ENCODE data around the gene SPI1.

SPI1 gene

GRCh38 chr11:47352556-47352955, 25.8 kb downstream of the SPI1 start, which contains the start of gene MYBPC3:
Gene MYBPC3, minus strand, starts transcription at chr11:47352702. Its CDS starts 55 bp downstream, at chr11:47352647.
- no peak for ATAC-seq
- TF ChIP-seq ESRRG (CRISPR knock-in tag; IDR thresholded peaks at IDR 0.05) (no peak), ZC3H10 (CRISPR knock-in tag; IDR thresholded peaks at IDR 0.05) (no peak), RARB (CRISPR knock-in tag; IDR thresholded peaks at IDR 0.05) (no peak), TCF4 (CRISPR knock-in tag; IDR thresholded peaks at IDR 0.05; ENCODE audit: borderline replicate concordance) (no peak), ZNF8 (CRISPR knock-in tag; IDR thresholded peaks at IDR 0.05) (no peak), TOX (CRISPR knock-in tag; IDR thresholded peaks at IDR 0.05; ENCODE audit: borderline replicate concordance) (no peak), CSDC2 (CRISPR knock-in tag; IDR thresholded peaks at IDR 0.05) (no peak), ZFP3 (CRISPR knock-in tag; IDR thresholded peaks at IDR 0.05) (no peak), ISL1 (CRISPR knock-in tag; IDR thresholded peaks at IDR 0.05) (no peak), SNAI2 (CRISPR knock-in tag; IDR thresholded peaks at IDR 0.05) (no peak), PPARA (CRISPR knock-in tag; IDR thresholded peaks at IDR 0.05; ENCODE audit: borderline replicate concordance) (no peak), ZNF70 (CRISPR knock-in tag; IDR thresholded peaks at IDR 0.05) (no peak), ZNF565 (CRISPR knock-in tag; conservative IDR thresholded peaks at IDR 0.05; ENCODE audit: low read depth) (no peak)
- TF ChIP-seq, protein P1, sequence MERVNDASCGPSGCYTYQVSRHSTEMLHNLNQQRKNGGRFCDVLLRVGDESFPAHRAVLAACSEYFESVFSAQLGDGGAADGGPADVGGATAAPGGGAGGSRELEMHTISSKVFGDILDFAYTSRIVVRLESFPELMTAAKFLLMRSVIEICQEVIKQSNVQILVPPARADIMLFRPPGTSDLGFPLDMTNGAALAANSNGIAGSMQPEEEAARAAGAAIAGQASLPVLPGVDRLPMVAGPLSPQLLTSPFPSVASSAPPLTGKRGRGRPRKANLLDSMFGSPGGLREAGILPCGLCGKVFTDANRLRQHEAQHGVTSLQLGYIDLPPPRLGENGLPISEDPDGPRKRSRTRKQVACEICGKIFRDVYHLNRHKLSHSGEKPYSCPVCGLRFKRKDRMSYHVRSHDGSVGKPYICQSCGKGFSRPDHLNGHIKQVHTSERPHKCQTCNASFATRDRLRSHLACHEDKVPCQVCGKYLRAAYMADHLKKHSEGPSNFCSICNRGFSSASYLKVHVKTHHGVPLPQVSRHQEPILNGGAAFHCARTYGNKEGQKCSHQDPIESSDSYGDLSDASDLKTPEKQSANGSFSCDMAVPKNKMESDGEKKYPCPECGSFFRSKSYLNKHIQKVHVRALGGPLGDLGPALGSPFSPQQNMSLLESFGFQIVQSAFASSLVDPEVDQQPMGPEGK (CRISPR knock-in tag; IDR thresholded peaks at IDR 0.05; ENCODE audit: borderline replicate concordance) = no peak

DNA sequence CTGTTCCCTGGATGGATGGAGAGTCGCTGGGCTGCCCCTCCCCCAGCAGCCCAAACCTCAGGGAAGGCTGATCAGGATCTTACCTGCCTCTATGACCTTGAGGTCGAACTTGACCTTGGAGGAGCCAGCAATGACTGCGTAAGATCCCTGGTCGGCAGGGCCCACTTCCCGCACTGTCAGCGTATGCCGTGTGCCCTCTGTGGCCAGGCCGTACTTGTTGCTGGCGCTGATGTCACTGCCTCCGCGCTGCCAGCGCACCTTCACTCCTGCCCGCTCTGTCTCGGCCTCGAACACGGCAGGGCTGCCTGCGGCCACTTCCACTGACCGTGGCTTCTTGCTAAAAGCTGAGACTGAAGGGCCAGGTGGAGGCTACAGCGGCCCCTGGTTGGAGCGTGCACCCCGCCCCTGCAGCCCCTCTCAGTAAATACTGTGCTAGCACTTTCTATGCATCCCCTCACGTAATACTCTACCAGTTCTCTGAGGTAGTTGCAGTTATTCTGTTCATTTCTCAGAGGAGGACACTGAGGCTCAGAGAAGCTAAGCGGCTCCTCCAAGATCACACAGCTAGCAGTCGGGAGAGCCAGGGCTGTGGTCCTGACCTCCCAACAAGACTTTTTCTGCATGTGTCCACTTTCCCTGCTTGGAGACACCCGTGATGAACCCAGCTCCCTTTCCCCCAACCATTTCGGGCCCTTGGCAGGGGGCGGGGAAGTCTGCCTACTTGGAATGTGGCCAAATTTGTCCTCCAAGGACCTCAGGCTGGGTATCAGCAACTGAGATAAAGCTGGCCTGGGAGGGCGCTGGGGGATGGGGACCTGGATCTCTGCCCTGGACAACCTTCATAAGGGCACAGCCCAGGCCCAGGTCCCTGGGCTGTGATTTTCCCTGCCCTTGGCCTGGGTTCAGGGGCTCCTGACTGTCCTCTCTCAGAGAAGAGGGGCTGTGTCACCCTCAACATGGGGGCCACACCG, 26.9 kb downstream of the SPI1 start:
- no peak for ATAC-seq
- TF ChIP-seq ZNF565 (CRISPR knock-in tag; conservative IDR thresholded peaks at IDR 0.05; ENCODE audit: low read depth) = no peak
- TF ChIP-seq, protein P2, sequence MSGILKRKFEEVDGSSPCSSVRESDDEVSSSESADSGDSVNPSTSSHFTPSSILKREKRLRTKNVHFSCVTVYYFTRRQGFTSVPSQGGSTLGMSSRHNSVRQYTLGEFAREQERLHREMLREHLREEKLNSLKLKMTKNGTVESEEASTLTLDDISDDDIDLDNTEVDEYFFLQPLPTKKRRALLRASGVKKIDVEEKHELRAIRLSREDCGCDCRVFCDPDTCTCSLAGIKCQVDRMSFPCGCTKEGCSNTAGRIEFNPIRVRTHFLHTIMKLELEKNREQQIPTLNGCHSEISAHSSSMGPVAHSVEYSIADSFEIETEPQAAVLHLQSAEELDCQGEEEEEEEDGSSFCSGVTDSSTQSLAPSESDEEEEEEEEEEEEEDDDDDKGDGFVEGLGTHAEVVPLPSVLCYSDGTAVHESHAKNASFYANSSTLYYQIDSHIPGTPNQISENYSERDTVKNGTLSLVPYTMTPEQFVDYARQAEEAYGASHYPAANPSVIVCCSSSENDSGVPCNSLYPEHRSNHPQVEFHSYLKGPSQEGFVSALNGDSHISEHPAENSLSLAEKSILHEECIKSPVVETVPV (CRISPR knock-in tag; IDR thresholded peaks at IDR 0.05) = no peak

- no peak for TF ChIP-seq PPARA (CRISPR knock-in tag; IDR thresholded peaks at IDR 0.05; ENCODE audit: borderline replicate concordance)
- no peak for TF ChIP-seq ZNF70 (CRISPR knock-in tag; IDR thresholded peaks at IDR 0.05)
- no peak for ATAC-seq
These were observed 28.0 kb downstream of the SPI1 start for GRCh38 chr11:47350315-47350714.

DNA sequence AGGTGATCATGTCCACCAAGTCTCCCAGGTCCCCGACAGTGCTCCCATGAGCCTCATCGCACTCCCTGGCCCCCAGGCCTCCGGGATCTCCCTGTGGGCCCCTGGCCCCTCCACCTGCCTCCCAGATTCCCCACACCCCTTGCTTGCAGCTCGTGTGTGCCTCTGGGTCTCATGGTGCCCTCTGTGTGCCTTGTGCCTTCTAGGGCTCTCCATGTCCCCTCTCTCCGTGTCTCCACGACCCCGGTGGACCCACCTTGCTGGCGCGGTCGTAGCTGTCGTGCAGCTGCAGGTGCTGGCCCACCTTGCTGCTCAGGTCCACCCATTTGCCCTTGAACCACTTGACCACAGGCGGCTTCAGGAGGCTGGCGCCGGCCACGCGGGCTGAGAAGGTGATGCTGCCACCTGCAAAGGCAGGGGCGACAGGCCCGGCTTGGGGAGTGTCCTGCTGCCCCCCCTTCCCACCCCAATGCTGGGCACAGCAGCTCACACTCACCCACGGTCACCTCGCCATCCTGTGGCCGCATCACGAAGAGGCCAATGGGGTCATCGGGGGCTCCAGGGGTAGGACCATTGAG, 28.7 kb downstream of the SPI1 start:
- TF ChIP-seq ZNF70 (CRISPR knock-in tag; IDR thresholded peaks at IDR 0.05) = no peak
- TF ChIP-seq CSDC2 (CRISPR knock-in tag; IDR thresholded peaks at IDR 0.05) = no peak
- no peak for TF ChIP-seq ARNTL (CRISPR knock-in tag; IDR thresholded peaks at IDR 0.05; ENCODE audit: borderline replicate concordance, low read depth)
- TF ChIP-seq TCF4 (CRISPR knock-in tag; IDR thresholded peaks at IDR 0.05; ENCODE audit: borderline replicate concordance) = no peak
- no peak for TF ChIP-seq SNAI2 (CRISPR knock-in tag; IDR thresholded peaks at IDR 0.05)
- no peak for TF ChIP-seq ZFP3 (CRISPR knock-in tag; IDR thresholded peaks at IDR 0.05)
- TF ChIP-seq OSR1 (CRISPR knock-in tag; IDR thresholded peaks at IDR 0.05) = no peak
- TF ChIP-seq TOX (CRISPR knock-in tag; IDR thresholded peaks at IDR 0.05; ENCODE audit: borderline replicate concordance) = no peak
- no peak for TF ChIP-seq ZNF8 (CRISPR knock-in tag; IDR thresholded peaks at IDR 0.05)
- TF ChIP-seq ISL1 (CRISPR knock-in tag; IDR thresholded peaks at IDR 0.05) = no peak
- TF ChIP-seq, protein P1 (CRISPR knock-in tag; IDR thresholded peaks at IDR 0.05; ENCODE audit: borderline replicate concordance) = no peak
- no peak for ATAC-seq

DNA sequence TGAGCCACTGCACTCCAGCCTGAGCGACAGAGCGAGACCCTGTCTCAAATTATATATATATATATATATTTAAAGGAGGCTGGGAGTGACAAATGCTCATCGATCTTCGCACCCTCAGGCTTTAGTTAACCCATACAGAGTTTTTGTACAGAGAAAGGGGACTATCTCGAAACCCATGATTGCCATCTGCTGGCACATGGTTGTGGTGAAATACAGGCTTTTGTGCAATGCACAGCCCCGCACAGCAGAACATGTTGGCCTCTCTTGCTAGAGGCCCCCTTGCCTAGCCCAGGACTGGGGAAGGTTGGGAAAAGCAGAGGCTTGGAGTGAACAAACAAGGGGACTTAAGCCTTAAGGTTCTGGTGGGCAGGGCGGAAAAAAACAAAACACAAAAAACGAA, 29.5 kb downstream of the SPI1 start:
- peak; percentile 64 for ATAC-seq
- no peak for TF ChIP-seq ZNF565 (CRISPR knock-in tag; conservative IDR thresholded peaks at IDR 0.05; ENCODE audit: low read depth)
- TF ChIP-seq PPARA (CRISPR knock-in tag; IDR thresholded peaks at IDR 0.05; ENCODE audit: borderline replicate concordance) = no peak
- TF ChIP-seq ZFP3 (CRISPR knock-in tag; IDR thresholded peaks at IDR 0.05) = no peak
- TF ChIP-seq BACH2 (CRISPR knock-in tag; IDR thresholded peaks at IDR 0.05; ENCODE audit: borderline replicate concordance) = no peak
- TF ChIP-seq GLIS3 (CRISPR knock-in tag; IDR thresholded peaks at IDR 0.05) = no peak
- no peak for TF ChIP-seq CSDC2 (CRISPR knock-in tag; IDR thresholded peaks at IDR 0.05)
- TF ChIP-seq, protein P2 (CRISPR knock-in tag; IDR thresholded peaks at IDR 0.05) = no peak
- TF ChIP-seq ZNF8 (CRISPR knock-in tag; IDR thresholded peaks at IDR 0.05) = no peak
- no peak for TF ChIP-seq ZC3H10 (CRISPR knock-in tag; IDR thresholded peaks at IDR 0.05)
- TF ChIP-seq CREB5 (CRISPR knock-in tag; IDR thresholded peaks at IDR 0.05; ENCODE audit: low read depth) = no peak
- TF ChIP-seq, protein P1 (CRISPR knock-in tag; IDR thresholded peaks at IDR 0.05; ENCODE audit: borderline replicate concordance) = no peak
- TF ChIP-seq ESRRG (CRISPR knock-in tag; IDR thresholded peaks at IDR 0.05) = no peak

All from SK-N-SH treated with all-trans-retinoic acid at 6 μM for 48 hours (cell line).